IPS-NIHi7 (cell line): ENCODE data around the gene PRAC1.

Experiments
- DNase-seq: peaks from one replicate; pipeline ENCODE4 v3.0.0; 2012; ENCODE audit warnings: mixed read lengths; ENCODE audit errors: extremely low spot score

PRAC1 gene

GRCh38 chr17:48704361-48705248, 17.7 kb downstream of the PRAC1 start:
- DNase-seq, result no peak

- no peak for DNase-seq
These were observed 20.3 kb downstream of the PRAC1 start for GRCh38 chr17:48701864-48702532.

- DNase-seq, result no peak
These were observed 29.1 kb downstream of the PRAC1 start for GRCh38 chr17:48693178-48693577.

- no peak for DNase-seq
These were observed 30.3 kb downstream of the PRAC1 start for GRCh38 chr17:48692049-48692448.

GRCh38 chr17:48690655-48691054, 31.7 kb downstream of the PRAC1 start:
- DNase-seq, result no peak

- no peak for DNase-seq
These were observed 40.7 kb downstream of the PRAC1 start for GRCh38 chr17:48681609-48682008.

- no peak for DNase-seq
These were observed 42.8 kb downstream of the PRAC1 start for GRCh38 chr17:48679385-48680096.

GRCh38 chr17:48678141-48678971, 44.0 kb downstream of the PRAC1 start:
- peak; percentile 94 for DNase-seq

GRCh38 chr17:48676963-48677558, 45.3 kb downstream of the PRAC1 start:
- DNase-seq, result no peak

- no peak for DNase-seq
These were observed 50.0 kb downstream of the PRAC1 start for GRCh38 chr17:48672340-48672739.
